ENCODE data around the gene ATG5. TPM values are rescaled to one million over a fixed set of nuclear protein-coding genes. Genes with fewer than 3 reads are reported as not detected.

Gene ATG5
- polyA plus RNA-seq, 1 experiment = 53.9 TPM

DNA sequence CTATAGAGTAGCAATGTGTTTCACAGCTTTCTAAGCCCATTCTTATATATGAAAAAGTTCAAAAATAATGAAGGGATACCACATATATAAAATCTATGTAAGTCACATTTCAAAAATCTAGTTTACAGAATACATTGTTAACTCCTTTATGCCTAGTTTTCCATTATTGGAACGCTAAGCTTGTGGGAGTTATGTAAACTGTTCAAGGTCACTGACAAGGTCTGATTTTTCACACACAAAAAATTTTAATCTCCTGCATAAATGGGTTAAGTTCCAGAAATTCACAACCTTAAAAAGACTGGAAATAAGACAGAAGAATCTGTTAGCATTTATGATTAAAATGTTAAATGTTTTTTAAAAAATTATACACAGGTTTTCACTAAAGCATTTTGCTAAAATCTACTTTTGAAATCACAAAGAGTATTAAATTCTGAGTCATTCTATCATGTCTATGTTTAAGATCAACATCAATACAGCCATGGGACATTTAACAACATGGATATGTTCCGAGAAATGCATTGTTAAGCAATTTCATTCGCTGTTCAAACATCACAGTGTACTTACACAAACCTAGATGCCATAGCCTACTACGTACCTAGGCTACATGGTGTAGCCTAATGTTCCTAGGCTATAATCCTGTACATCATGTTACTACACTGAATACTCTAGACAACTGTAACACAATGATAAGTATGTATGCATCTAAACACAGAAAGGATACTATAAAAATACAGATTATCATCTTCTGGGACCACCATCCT, 25.4 kb downstream of the ATG5 start:
- TF ChIP-seq, protein P1, sequence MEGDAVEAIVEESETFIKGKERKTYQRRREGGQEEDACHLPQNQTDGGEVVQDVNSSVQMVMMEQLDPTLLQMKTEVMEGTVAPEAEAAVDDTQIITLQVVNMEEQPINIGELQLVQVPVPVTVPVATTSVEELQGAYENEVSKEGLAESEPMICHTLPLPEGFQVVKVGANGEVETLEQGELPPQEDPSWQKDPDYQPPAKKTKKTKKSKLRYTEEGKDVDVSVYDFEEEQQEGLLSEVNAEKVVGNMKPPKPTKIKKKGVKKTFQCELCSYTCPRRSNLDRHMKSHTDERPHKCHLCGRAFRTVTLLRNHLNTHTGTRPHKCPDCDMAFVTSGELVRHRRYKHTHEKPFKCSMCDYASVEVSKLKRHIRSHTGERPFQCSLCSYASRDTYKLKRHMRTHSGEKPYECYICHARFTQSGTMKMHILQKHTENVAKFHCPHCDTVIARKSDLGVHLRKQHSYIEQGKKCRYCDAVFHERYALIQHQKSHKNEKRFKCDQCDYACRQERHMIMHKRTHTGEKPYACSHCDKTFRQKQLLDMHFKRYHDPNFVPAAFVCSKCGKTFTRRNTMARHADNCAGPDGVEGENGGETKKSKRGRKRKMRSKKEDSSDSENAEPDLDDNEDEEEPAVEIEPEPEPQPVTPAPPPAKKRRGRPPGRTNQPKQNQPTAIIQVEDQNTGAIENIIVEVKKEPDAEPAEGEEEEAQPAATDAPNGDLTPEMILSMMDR (IDR thresholded peaks at IDR 0.05; ENCODE audit: low read depth, low read length) = no peak

DNA sequence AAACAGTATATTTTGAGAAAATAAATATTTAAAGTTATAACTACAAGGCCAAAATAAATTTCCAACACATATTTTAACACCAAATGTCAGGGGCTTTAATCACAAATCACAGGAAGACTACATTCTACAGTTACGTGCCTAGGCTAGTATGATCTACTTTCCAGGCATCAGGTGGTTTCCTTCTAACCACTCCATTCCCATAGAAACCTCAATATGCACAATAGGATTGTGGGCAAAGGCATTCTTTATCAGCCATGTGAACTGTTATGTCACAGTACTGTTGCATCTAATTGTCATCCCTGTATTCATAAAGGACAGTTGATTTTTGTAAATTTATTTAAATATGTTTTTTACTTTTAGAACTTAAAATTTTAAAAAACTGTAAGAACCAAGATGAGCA, 32.4 kb downstream of the ATG5 start:
- TF ChIP-seq, protein P1 (IDR thresholded peaks at IDR 0.05; ENCODE audit: low read depth, low read length) = no peak
- POLR2A ChIA-PET = no interaction called here
- Histone ChIP-seq H3K27ac (ENCODE audit: low read depth, low read length) (no peak overlapping the region), H3K27me3 (ENCODE audit: control insufficient read depth, insufficient read depth, low read length) (no peaks in the 10 kb centered on the region), H3K9me3 (ENCODE audit: control insufficient read depth, insufficient read depth, low read length) (no peaks in the 10 kb centered on the region; the same call in 1 of the 2 replicates), H3K4me3 (ENCODE audit: low read depth, low read length) (no peak overlapping the region)
- DNase-seq (ENCODE audit: low read depth, low spot score) = no peak
- CTCF ChIA-PET = no interaction called here

More for the DNA sequence above, 25.4 kb downstream of the ATG5 start:
- Histone ChIP-seq H3K4me3 (ENCODE audit: low read depth, low read length) (no peak overlapping the region), H3K9me3 (ENCODE audit: control insufficient read depth, insufficient read depth, low read length) (no peaks in the 10 kb centered on the region), H3K27me3 (ENCODE audit: control insufficient read depth, insufficient read depth, low read length) (no peaks in the 10 kb centered on the region), H3K27ac (ENCODE audit: low read depth, low read length) (no peak overlapping the region)
- ChIA-PET POLR2A (no interaction called here), CTCF (interaction anchor here (0.6 to 4.2 kb wide), 29 partner anchors 10 to 869 kb away, joined by 3 to 59 read pairs (median 4); no protein-coding TSS in a partner anchor)
- DNase-seq (ENCODE audit: low read depth, low spot score) = no peak

DNA sequence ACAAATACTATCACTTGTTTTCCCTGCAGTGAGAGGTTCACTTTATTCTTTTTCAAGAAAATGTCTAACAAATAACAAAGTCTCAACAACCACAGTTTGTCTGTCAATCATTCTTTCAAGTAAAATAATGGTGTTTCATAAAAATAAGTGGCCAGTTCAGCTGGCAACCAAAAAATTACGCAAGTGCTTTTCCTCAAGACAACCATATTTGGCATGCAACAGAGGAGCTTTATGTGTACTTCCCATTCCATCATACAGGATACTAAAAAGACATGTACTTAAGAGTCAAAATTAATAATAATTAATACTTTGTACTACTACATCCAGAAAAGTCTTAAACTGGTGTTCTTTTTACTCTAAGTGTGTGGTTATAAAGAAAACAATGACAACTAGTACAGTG, 34.6 kb downstream of the ATG5 start:
- ChIA-PET POLR2A (no interaction called here), CTCF (interaction anchor here (1.0 kb wide), 1 partner anchor 33 kb away, joined by 3 read pairs; no protein-coding TSS in a partner anchor)
- Histone ChIP-seq H3K27ac (ENCODE audit: low read depth, low read length) (no peak overlapping the region), H3K9me3 (ENCODE audit: control insufficient read depth, insufficient read depth, low read length) (no peaks in the 10 kb centered on the region; the same call in 1 of the 2 replicates), H3K4me3 (ENCODE audit: low read depth, low read length) (no peak overlapping the region), H3K27me3 (ENCODE audit: control insufficient read depth, insufficient read depth, low read length) (no peaks in the 10 kb centered on the region)
- TF ChIP-seq, protein P1 (IDR thresholded peaks at IDR 0.05; ENCODE audit: low read depth, low read length) = no peak
- no peak for DNase-seq (ENCODE audit: low read depth, low spot score)

DNA sequence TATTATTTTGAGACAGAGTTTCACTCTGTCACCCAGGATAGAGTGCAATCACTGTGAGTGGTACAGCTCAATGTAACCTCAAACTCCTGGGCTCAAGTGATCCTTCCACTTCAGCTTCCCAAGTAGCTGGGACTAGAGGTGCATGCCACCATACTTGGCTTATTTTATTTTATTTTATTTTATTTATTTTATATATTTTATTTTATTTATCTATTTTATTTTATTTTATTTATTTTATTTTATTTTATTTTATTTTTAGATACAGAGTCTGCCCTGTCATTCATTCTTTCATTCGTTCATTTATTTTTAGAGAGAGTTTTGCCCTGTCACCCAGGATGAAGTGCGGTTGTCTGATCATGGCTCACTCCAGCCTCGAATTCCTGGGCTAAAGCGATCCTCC, 35.5 kb downstream of the ATG5 start:
- H3K27ac ChIP-seq (ENCODE audit: low read depth, low read length) = no peak overlapping the region
- H3K9me3 ChIP-seq (ENCODE audit: control insufficient read depth, insufficient read depth, low read length) = no peaks in the 10 kb centered on the region; the same call in 1 of the 2 replicates
- no peak for DNase-seq (ENCODE audit: low read depth, low spot score)
- TF ChIP-seq, protein P1 (IDR thresholded peaks at IDR 0.05; ENCODE audit: low read depth, low read length) = no peak
- no peak overlapping the region for H3K4me3 ChIP-seq (ENCODE audit: low read depth, low read length)
- ChIA-PET POLR2A (no interaction called here), CTCF (no interaction called here)
- no peaks in the 10 kb centered on the region for H3K27me3 ChIP-seq (ENCODE audit: control insufficient read depth, insufficient read depth, low read length)

DNA sequence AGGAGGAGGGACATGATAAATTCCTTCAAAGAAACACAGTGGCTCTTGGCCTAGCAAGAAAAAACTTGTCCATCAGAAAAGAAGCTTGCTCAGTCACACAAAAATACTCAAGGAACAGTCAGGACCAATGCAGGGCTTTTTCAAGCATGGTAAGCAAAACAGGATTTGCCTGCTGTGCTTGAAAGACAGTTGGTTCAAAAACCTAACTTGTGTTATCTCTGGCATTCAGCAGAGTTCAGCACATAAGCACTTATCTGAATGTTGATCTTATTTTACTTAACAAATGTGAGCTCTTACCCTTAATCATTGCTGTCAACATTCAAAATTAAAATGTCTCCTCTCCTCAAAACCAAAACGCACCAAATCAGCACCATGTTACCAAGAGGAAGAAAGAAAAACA, 38.3 kb downstream of the ATG5 start:
- H3K27ac ChIP-seq (ENCODE audit: low read depth, low read length) = no peak overlapping the region
- no peak overlapping the region for H3K4me3 ChIP-seq (ENCODE audit: low read depth, low read length)
- CTCF ChIA-PET = interaction anchor here (1.0 kb wide), 1 partner anchor 14 kb away, joined by 4 read pairs; no protein-coding TSS in a partner anchor
- TF ChIP-seq, protein P1 (IDR thresholded peaks at IDR 0.05; ENCODE audit: low read depth, low read length) = no peak
- POLR2A ChIA-PET = no interaction called here
- H3K9me3 ChIP-seq (ENCODE audit: control insufficient read depth, insufficient read depth, low read length) = no peaks in the 10 kb centered on the region; the same call in 1 of the 2 replicates
- no peak for DNase-seq (ENCODE audit: low read depth, low spot score)
- H3K27me3 ChIP-seq (ENCODE audit: control insufficient read depth, insufficient read depth, low read length) = no peaks in the 10 kb centered on the region
